ENCODE measurements around the gene LINGO4. TPM values are rescaled to one million over a fixed set of nuclear protein-coding genes. Genes with fewer than 3 reads are reported as not detected.

Gene LINGO4
- total RNA-seq, 1 experiment from 2014 or later = not detected

GRCh38 chr1:151814426-151814825 is 9.2 kb upstream of the LINGO4 start:
- no peak for DNase-seq (ENCODE audit: low read depth)

DNA sequence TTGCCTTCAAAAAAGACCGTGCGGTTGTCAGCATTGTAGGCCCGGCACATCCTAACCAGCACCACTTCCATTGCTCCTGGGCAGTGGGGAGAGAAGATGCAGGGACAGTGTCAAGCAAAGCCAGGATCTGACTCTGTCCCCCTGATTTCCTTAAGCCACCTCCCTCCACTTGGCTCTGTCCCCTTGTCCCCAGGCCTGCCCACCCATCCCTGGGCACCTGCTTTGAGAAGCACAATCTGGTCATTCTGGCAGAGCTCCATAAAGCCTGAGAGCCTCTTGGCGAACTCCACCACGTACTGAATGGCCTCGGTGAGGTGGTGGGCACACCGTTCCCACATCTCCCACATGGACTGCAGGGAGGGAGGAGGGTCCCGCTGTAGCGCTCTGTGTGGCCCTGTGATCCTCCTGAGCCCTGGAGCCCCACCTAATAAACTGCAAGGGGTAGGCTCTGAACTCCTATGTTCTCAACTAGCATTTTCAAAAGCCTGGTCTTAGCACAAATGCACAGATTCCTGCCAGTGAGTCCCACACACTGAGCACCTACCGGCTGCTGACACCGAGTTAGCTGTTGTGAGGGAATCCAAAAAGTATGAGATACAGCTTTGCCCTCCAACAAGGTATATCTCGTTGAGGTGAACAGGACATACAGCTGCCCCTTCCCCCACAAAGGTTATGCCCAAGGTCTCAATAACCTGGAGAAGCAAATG is 8.2 kb upstream of the LINGO4 start:
- no peak for DNase-seq (ENCODE audit: low read depth)

DNA sequence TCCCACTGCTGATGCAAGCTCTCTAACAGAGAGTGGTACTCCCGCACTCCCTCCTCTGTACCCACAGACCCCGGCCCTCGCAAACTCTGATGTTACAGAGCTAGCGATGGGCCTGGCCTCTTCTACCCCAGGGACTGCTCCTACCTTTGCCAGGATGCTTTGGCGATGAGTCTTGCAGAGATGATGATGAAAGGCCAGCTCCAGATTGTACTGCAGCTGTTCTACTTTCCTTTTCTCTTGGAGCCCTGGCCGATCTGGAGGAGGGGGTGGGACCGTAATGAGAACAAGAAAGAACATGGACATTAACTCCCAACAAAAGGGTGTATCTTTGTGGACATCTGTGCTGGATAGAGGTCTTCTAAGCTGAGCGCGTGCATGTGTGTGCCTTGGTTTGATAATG is 6.0 kb upstream of the LINGO4 start:
- DNase-seq (ENCODE audit: low read depth) = no peak

GRCh38 chr1:151809985-151810556 is 4.9 kb upstream of the LINGO4 start:
- no peak for DNase-seq (ENCODE audit: low read depth)

GRCh38 chr1:151809290-151809984 is 4.2 kb upstream of the LINGO4 start:
- DNase-seq (ENCODE audit: low read depth) = no peak

- DNase-seq (ENCODE audit: low read depth) = no peak
These were observed 2.5 kb upstream of the LINGO4 start for GRCh38 chr1:151807766-151808165.

DNA sequence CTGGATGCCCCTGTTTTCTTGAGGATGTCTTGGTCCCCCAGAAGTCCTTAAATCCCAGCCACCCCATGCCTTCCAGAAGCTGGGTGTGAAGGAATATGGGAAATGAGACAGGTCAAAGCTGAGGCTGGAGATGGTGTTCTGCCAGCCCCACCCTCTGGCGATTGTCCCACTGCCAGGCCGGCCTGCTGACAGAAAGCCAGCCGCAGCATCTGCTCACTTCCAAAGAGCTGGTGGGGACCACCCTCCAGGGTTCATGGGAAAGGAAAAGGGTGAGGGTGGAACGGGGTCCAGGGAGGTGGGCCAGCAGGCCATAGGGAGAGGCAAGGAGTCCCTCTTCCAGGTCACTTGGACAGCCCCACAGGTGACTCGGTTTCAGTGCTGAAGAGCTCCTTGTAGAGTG is 1.9 kb upstream of the LINGO4 start:
- DNase-seq (ENCODE audit: low read depth) = no peak

DNA sequence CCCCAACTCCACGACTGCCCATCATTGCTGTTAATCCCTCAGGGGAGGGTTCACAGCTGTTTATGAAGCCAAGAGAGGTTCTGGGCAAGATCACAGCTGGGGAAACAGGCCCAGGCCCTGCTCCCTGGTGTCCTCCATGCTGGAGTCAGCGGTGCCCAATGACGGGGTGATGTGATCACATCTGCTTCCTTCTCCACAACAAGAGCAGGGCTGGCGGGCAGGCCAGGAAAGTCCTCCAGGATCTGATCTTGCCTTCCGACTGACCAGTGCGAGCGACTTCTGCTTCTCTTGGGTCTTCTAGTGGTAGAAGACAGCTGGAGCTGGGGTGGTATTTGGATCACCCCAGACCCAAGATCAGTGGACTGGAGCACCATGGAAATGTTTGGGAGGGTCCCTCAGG is 951 bp upstream of the LINGO4 start:
- no peak for DNase-seq (ENCODE audit: low read depth)

DNA sequence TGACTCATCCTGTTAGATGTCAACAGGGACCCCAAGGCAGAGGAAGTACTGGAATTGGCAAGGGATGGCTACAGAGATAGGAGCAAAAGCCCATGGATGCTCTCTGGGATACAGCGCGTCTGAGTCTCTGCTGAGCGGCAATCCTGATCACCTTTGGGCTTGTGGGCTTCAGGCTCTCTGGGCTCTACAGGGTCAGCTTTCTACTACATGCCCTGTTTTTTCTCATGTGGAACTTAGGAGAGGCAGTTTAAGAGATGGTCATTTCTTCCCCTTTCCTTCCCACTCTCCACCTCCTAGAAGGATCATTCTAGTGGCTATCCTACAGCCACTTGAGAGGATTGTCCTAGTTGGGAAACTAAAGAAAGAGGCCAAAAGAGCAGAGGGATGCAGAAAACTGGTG is 1.3 kb downstream of the LINGO4 start:
- no peak for DNase-seq (ENCODE audit: low read depth)

GRCh38 chr1:151803164-151803563 is 2.1 kb downstream of the LINGO4 start:
- DNase-seq (ENCODE audit: low read depth) = no peak

DNA sequence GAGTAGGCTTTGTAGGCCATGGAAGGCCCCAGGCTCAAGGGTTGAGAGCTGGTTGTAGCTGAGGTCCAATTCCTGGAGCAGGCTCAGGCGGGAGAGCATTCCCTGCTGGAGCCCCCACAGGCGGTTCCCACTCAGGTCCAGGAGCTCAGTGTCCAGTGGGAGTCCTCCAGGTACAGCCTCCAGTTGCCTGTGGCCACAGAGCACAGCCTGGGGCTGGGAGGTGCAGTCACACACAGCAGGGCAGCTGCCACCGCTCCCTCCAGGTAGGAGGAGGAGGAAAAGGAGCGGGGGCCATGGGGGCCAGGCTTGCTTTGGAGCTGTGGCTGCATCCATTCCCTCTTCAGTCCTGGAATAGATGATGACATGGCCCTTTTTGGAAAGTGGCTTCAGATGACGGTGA is 2.8 kb downstream of the LINGO4 start:
- DNase-seq (ENCODE audit: low read depth) = no peak

DNA sequence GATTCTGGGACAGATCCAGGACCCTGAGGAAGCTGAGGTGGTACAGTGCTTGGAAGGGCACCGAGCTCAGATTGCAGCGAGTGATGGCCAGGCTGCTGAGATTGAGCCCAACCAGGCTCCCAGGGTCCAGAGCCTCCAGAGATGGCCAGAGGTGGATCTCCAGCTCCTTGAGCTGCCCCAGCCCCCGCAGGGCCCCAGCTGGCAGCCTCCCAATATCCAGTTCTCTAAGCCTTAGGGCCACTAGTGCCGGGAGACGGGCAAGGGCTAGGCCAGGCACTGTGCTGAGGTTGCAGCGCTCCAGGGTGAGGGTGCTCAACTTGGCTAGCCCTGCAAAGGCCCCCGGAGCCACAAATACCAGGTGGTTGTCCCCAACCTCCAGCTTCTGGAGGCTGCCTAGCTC is 3.4 kb downstream of the LINGO4 start:
- no peak for DNase-seq (ENCODE audit: low read depth)

- no peak for DNase-seq (ENCODE audit: low read depth)
These were observed 3.9 kb downstream of the LINGO4 start for GRCh38 chr1:151801310-151801820.

GRCh38 chr1:151800830-151801229 is 4.4 kb downstream of the LINGO4 start:
- no peak for DNase-seq (ENCODE audit: low read depth)

- DNase-seq (ENCODE audit: low read depth) = peak; percentile 19
These were observed 5.8 kb downstream of the LINGO4 start for GRCh38 chr1:151799179-151800022.

DNA sequence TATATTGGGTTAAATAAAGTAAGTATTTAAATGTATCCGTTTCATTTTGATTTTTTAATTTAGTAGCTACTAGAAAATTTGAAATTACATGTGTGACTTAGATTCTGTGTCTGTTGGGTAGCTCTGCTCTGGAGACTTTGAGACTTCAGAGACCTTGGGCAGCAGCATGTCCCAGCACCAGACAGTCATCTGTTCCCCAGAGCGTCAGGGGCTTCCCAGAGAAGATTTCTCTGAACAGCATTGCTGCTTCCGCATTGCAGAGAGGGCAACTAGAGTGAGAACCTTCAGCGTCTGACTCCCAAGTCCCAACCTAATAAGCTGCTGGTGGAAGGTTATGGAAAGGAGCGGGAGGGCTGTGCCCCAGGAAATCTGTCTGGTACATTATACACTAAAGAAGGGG is 6.6 kb downstream of the LINGO4 start:
- DNase-seq (ENCODE audit: low read depth) = no peak

- DNase-seq (ENCODE audit: low read depth) = peak; percentile 26
These were observed 14.1 kb downstream of the LINGO4 start for GRCh38 chr1:151790940-151791651.

DNA sequence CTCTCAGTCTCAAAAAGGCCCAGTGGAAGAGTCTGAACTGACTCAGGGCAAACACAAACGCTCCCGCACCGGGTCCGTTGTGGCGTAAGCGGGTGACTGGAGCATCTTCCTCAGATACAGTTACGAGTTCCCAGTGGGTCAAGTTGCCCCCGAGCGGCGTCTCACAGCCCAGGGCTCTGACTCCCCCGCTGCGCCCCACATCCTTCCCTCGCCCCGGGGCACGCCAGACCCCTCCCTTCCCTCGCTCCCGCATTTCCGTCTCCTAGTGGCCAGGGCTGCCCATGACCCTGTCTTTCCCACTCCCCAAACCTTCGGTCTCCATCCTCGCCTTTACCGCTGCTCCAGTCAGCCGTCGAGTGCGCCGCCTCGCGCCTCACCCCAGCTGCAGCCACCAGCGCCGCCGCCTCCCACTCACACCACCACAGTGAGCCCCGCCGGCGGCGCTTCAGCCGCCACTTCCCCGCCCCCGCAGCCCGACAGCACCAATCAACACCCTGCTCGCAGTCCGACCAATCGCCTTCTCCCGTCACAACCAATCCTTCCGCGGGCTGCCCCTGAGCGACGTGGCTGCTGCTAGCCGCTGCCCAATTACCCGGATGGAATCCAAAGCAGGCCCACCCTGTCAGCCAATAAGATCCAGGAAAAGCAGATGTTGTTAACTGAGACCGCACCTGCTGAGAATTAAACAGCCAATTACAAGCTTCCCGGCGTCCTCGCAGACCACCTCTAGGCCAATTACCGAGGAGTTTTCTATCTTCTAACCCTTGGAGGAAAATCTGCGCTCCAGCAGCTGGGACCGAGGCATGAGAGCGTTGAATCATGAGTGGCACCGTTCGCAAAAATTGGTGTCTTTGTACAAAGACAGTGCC is 14.9 kb downstream of the LINGO4 start, which contains the start of gene TDRKH:
Gene TDRKH (minus strand): TSS at position 430 of the 869 bp plus-strand sequence. CDS start 7,478 bp downstream, outside the sequence.
- DNase-seq (ENCODE audit: low read depth) = peak; percentile 99

- no peak for DNase-seq (ENCODE audit: low read depth)
These were observed 17.5 kb downstream of the LINGO4 start for GRCh38 chr1:151787689-151788088.

- no peak for DNase-seq (ENCODE audit: low read depth)
These were observed 21.4 kb downstream of the LINGO4 start for GRCh38 chr1:151783796-151784195.
